GM19438 (cell line): ENCODE data around the gene CARD14.
"Not testable (repeated sequence)": the region's sequence is repeated elsewhere in the genome, so short reads cannot be mapped to it uniquely, and the experiment has no call there.

Experiments used
- ATAC-seq: cut with Tn5 transposase; IDR thresholded peaks from one replicate; pipeline ENCODE4 v1.9.1; 2021; ENCODE audit warnings: low read depth; ENCODE audit not compliant: unreplicated experiment

Gene CARD14

DNA sequence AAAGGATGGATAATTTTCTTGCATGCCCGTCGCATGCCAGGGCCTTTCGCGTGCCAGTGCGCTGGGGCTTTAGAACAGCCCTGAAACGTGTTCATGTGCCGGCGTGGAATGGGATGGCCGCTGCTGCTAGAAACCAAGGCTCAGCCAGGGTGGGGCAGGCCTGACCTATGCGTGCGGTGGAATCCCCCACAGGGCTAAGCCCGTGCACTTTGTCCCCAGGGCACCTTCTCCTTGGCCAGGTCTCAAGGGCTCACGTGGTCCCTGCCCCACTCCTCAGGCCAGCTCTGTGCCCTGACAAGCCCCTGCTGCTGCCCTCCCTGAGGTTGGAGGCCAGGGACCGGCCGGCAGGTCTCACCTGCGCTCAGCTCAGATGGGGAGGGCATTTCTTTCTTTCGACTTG is 77.7 kb downstream of the CARD14 start:
- ATAC-seq: no peak

DNA sequence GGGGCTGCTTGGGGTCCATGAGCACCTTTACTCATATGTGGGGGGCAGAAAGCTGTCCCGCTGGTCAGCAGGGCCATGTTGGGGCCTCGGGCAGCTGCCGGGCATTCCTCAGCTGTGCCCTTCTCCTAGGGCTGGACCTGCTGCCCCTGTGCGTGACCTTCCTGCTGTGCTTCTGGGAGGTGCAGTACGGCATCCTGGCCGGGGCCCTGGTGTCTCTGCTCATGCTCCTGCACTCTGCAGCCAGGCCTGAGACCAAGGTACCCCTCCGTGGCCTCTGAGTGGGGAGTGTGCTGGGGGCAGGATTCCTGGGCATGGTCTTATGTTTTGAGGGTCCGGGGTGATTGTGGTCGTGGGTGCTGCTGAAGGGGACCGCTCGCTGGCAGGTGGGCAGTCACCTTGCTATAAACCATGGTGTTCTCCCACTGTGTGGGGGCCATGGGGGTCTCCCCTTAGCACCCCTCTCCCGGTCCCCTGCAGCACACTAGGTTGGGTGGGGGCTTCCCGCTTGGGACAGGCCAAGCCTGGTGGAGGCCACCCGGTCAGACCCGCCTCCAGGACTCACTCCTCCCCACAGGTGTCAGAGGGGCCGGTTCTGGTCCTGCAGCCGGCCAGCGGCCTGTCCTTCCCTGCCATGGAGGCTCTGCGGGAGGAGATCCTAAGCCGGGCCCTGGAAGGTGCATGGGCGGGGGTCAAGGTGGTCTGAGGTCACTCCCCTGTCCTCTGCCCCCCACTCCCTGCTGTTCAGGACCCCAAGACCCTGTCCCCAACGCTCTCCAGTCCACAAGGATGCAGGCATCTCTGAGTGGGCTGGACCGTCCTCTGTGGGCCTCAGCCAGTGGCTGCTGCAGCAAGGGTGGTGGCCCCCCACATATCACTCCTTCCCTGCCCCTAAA is 78.4 kb downstream of the CARD14 start:
- ATAC-seq: no peak

DNA sequence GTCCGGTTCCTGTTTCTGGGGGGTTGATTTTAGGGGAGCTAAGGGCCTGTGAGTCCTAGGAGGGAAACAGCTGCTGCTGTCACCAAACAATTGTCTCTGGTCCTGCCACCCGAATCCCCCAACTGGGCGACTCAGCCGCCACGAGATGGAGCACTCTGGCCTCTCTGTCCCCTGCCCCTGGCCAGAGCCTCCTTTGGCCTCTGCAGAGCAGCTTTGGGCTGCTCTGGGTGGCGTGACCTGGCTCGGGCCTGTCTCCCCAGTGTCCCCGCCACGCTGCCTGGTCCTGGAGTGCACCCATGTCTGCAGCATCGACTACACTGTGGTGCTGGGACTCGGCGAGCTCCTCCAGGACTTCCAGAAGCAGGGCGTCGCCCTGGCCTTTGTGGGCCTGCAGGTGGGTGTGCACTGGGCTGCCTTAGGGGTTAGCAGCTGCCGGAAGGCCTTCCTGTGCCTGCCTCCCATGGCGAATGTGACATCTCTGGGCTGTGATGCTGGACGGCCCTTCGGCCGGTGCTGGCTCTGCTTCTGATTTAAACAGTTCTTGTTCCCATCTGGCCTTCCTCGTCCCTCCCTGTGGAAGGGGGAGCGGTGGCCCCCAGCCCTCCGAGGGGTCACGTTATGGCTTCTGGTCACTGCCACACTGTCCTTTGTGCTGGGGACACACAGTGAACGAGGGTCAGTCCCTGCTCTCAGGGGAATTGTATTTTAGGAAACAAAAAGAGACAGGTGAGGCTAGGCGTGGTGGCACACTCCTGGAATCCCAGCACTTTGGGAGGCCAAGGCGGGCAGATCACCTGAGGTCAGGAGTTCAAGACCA is 79.3 kb downstream of the CARD14 start:
- ATAC-seq: no peak

DNA sequence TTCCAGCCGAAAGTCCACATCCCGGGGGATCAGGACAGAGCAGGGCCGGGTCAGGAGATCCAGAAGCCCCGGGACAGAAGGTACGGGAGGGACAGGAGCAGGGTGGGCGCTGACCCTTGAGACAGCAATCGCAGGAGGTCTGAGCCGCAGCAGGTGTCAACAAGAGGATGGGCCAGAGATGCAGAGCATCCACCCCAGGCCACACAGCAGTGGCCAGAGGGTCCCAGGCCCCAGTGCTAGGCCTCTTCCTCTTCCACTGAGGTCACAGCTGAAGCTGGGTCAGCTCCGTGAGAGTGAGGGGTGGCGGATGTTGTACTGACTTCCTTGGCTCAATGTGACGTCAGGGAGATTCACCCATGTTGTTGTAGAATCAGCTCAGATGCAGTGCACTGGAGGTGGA is 82.1 kb downstream of the CARD14 start:
- ATAC-seq: no peak

DNA sequence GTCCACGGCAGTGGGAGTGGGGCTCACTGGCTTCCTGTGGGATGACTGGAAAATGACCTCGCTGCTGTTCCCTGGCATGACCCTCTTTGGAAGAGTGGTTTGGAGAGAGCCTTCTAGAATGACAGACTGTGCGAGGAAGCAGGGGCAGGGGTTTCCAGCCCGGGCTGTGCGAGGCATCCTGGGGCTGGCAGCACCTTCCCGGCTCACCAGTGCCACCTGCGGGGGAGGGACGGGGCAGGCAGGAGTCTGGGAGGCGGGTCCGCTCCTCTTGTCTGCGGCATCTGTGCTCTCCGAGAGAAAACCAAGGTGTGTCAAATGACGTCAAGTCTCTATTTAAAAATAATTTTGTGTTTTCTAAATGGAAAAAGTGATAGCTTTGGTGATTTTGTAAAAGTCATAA is 83.0 kb downstream of the CARD14 start:
- no peak for ATAC-seq

DNA sequence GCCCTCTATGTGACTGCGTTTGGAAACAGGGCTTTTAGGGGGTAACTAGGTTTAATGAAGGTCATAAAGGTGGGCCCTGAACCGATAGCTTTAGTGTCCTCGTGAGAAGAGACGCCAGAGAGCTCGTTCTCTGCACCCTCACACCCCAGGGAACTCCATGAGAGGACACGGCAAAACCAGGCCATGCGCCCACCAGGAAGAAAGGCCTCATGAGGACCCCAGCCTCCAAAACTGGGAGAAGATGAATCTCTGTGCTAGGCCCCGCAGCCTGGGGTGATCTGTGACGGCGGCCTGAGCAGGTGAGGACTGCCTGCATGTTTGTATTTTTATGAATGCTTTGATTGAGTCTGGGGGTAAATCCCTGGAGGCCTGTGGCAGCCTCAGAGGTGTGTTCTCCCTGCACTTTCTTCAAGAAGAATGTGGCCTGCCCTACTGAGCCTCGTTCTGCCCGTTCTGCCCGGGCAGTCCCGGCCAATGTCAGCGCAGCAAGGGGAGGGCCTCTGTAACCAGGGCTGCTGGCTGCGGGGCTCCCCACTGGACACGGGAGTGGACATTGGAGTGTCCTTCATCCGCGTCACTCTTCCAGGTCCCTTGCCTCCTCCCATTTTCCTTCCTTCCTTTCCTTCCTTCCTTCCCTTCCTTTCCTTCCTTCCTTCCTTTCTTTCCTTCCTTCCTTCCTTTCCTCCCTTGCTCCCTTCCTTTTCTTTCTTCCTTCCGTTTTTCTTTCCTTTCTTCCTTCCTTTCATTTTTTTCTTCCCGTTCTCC is 84.0 kb downstream of the CARD14 start:
- no peak for ATAC-seq

DNA sequence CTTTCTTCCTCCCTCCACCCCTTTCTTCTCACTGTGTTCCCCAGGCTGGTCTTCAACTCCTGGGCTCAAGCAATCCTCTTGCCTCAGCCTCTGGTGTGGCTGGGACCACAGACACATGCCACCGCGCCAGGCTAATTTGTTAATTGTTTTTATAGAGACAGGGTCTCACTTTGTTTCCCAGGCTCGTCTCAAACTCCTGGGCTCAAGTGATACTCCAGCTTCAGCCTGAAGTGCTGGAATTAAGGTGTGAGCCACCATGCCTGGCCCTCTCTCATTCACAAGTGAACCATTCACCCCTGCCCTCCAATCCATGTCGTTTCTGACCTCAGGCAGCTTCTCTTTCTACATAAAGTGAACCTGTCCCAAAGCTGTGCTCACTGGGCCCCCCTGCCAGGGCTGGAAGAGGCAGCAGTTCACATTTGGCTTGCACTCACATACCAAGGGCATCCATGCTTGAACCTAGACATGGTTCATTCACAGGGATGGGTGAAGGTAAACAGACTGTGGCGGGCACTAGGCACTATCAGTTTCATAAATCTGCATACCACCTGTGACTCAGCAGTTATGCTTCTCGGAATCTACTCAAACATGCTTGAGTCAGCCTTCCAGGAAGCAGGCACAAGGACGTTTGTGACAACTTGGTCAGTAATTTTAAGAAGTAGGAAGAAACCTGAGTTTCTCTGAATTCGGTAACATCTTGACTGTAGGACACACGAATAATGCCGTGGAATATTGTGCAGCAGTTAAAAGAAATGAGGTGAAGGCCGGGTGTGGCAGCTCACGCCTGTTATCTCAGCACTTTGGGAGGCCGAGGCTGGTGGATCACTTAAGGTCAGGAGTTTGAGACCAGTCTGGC is 84.8 kb downstream of the CARD14 start:
- no peak for ATAC-seq

DNA sequence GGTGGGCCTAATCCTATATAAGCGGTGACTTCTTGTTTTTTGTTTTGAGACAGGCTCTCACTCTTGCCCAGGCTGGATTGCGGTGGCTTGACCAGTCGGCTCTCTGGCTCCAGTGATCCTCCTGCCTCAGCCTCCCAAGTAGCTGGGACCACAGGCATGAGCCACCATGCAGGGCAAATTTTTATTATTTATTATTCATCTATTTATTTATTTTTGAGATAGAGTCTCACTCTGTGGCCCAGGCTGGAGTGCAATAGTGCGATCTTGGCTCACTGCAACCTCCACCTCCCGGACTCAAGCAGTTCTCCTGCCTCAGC is 86.2 kb downstream of the CARD14 start:
- no peak for ATAC-seq

DNA sequence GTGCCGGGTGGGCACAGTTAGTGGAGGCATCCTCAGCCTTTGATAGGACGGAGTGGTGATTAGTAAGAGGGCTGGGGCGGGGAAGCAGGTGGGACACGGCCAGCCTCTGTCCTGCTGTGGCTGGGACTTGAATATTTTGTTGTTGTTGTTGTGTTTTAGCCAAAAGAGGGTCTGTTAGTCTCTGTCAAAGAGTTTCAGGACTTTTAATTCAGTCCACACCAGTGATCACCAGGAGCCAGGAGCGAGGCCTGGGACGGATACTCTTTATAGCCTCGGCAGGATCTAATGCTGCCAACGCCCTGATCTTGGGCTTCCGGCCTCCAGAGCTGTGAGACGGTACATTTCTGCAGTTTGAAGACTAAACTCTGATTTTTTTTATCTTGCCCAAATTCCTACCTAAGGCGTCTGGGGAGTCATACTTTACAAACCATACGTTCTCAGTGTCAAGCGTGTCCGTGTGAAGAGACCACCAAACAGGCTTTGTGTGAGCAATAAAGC is 87.9 kb downstream of the CARD14 start:
- ATAC-seq: no peak

DNA sequence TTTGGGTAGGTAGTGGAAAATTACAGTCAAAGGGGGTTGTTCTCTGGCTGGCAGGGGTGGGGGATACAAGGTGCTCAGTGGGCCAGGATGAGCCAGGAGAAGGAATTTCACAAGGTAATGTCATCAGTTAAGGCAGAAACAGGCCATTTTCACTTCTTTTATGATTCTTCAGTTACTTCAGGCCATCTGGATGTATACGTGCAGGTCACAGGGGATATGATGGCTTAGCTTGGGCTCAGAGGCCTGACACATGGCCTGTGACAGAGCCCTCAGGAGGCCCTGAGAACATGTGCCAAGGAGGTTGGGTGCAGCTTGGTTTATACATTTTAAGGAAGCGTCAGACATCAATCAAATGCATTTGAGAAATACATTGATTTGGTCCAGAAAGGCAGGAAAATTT is 88.5 kb downstream of the CARD14 start:
- ATAC-seq: not testable (repeated sequence)
